Liver (tissue), 9 donors: Measurements from ENCODE around the gene FKBP14. TPM values are rescaled to one million over a fixed set of nuclear protein-coding genes. Genes with fewer than 3 reads are reported as not detected.

Experiments used
- DNase-seq: peaks from one replicate; pipeline ENCODE4 v3.0.0-alpha.2; 2017; ENCODE audit warnings: low spot score
- H3K27ac ChIP-seq, 2 donors: one replicate each; pipeline ENCODE4 v1.7.0; 2013; ENCODE audit warnings: inconsistent platforms in 2 of 2, low read length in 2 of 2, control low read depth in 1 of 2, low read depth in 1 of 2, mild to moderate bottlenecking in 1 of 2
- H3K27me3 ChIP-seq, 4 donors: one replicate each; pipeline versions ENCODE4 v1.6.1 to v1.7.0; 2013; ENCODE audit warnings: low read length in 3 of 4, inconsistent platforms in 1 of 4, mild to moderate bottlenecking in 1 of 4, moderate library complexity in 1 of 4; ENCODE audit not compliant: control insufficient read depth in 4 of 4, insufficient read depth in 4 of 4
- H3K36me3 ChIP-seq, 4 donors: one replicate each; pipeline versions ENCODE4 v1.6.1 to v1.7.0; 2013; ENCODE audit warnings: low read length in 3 of 4, mild to moderate bottlenecking in 3 of 4, low read depth in 1 of 4, moderate library complexity in 1 of 4; ENCODE audit not compliant: control insufficient read depth in 4 of 4, insufficient read depth in 3 of 4
- H3K4me1 ChIP-seq, 4 donors: one replicate each; pipeline versions ENCODE4 v1.6.1 to v1.7.0; 2013; ENCODE audit warnings: low read length in 3 of 4, mild to moderate bottlenecking in 3 of 4, moderate library complexity in 1 of 4; ENCODE audit not compliant: control insufficient read depth in 4 of 4, insufficient read depth in 4 of 4
- H3K4me3 ChIP-seq, 3 donors: one replicate each; pipeline versions ENCODE4 v1.6.1 to v1.7.0; 2013; ENCODE audit warnings: low read length in 3 of 3, control low read depth in 1 of 3, low read depth in 1 of 3, mild to moderate bottlenecking in 1 of 3
- H3K9ac ChIP-seq, 2 donors: one replicate each; pipeline ENCODE4 v1.7.0; 2013; ENCODE audit warnings: low read length in 2 of 2, mild to moderate bottlenecking in 2 of 2, moderate library complexity in 2 of 2, control low read depth in 1 of 2, low read depth in 1 of 2
- H3K9me3 ChIP-seq, 4 donors: one replicate each; pipeline versions ENCODE4 v1.6.1 to v1.7.0; 2013; ENCODE audit warnings: low read length in 3 of 4; ENCODE audit not compliant: control insufficient read depth in 4 of 4
- CTCF ChIP-seq: fragments of 150-350 bp; IDR thresholded peaks from 2 replicates; pipeline ENCODE4 v1.5.1; 2017; ENCODE audit warnings: improper control_type of control experiment, low read depth, low read length; ENCODE audit not compliant: missing input control
- EGR1 ChIP-seq, 2 donors: IDR thresholded peaks; 2 replicates each; pipeline ENCODE4 v1.6.1; 2016 to 2018; ENCODE audit warnings: antibody characterized with exemption in 2 of 2, low read depth in 2 of 2
- FOXA1 ChIP-seq: IDR thresholded peaks from 2 replicates; pipeline ENCODE4 v1.6.1; 2016; ENCODE audit warnings: antibody characterized with exemption
- FOXA2 ChIP-seq: IDR thresholded peaks from 2 replicates; pipeline ENCODE4 v1.6.1; 2016; ENCODE audit warnings: antibody characterized with exemption
- GABPA ChIP-seq, 2 donors: IDR thresholded peaks in 1 of 2; conservative IDR thresholded peaks in 1 of 2; 2 replicates each; pipeline ENCODE4 v1.6.1; 2016; ENCODE audit warnings: antibody characterized with exemption in 2 of 2, mild to moderate bottlenecking in 1 of 2, moderate library complexity in 1 of 2
- HNF4G ChIP-seq: IDR thresholded peaks from 2 replicates; pipeline ENCODE4 v1.6.1; 2016; ENCODE audit warnings: antibody characterized with exemption
- JUND ChIP-seq, 2 donors: IDR thresholded peaks; 2 replicates each; pipeline ENCODE4 v1.6.1; 2016; ENCODE audit warnings: antibody characterized with exemption in 2 of 2
- NR2F2 ChIP-seq: IDR thresholded peaks from 2 replicates; pipeline ENCODE4 v1.6.1; 2016; ENCODE audit warnings: antibody characterized with exemption
- RAD21 ChIP-seq, 2 donors: IDR thresholded peaks; 2 replicates each; pipeline ENCODE4 v1.6.1; 2016; ENCODE audit warnings: antibody characterized with exemption in 2 of 2, mild to moderate bottlenecking in 2 of 2
- REST ChIP-seq: IDR thresholded peaks from 2 replicates; pipeline ENCODE4 v1.6.1; 2016; ENCODE audit warnings: antibody characterized with exemption, mild to moderate bottlenecking
- SP1 ChIP-seq: IDR thresholded peaks from 2 replicates; pipeline ENCODE4 v1.6.1; 2018; ENCODE audit warnings: antibody characterized with exemption, mild to moderate bottlenecking
- TAF1 ChIP-seq: conservative IDR thresholded peaks from 2 replicates; pipeline ENCODE4 v1.6.1; 2016; ENCODE audit warnings: antibody characterized with exemption, mild to moderate bottlenecking
- YY1 ChIP-seq: IDR thresholded peaks from 2 replicates; pipeline ENCODE4 v1.6.1; 2016; ENCODE audit warnings: antibody characterized with exemption, mild to moderate bottlenecking
- ZBTB33 ChIP-seq: IDR thresholded peaks from 2 replicates; pipeline ENCODE4 v1.6.1; 2016; ENCODE audit warnings: antibody characterized with exemption
- WGBS: extraction: QIAGEN DNeasy Blood & Tissue Kit; methylation state at CpG from one replicate; pipeline ENCODE4 v1.1.7; 2013; 5-methylcytosine and 5-hydroxymethylcytosine counted together
- polyA plus RNA-seq, 2 donors: library from polyadenylated mRNA; stranded (reverse) in 1 of 2; unstranded in 1 of 2; fragments of 200-250 nt in 1 of 2; fragments of >200 nt in 1 of 2; fragmentation: Nextera tagmentation in 1 of 2; extraction: Ambion mirVana in 1 of 2; gene quantifications; one replicate each; pipeline versions ENCODE4 v1.2.1 to v1.2.3, GENCODE V29; 2013 to 2015
- total RNA-seq, 2 donors: library from RNA; depleted of rRNA; stranded (reverse); fragments of >200 nt; gene quantifications; one replicate each; pipeline ENCODE4 v1.2.3, GENCODE V29; 2014
- TF ChIP-seq, protein P1 (sequence below): IDR thresholded peaks from 2 replicates; pipeline ENCODE4 v1.6.1; 2016; ENCODE audit warnings: antibody characterized with exemption
- TF ChIP-seq, protein P2 (sequence below): IDR thresholded peaks from 2 replicates; pipeline ENCODE4 v1.6.1; 2016; ENCODE audit warnings: antibody characterized with exemption
- donor health status: healthy.
- donor health status: healthy.
- donor health status: healthy.
- donor health status: healthy.
- donor health status: healthy.

Gene FKBP14
- total and polyA plus RNA-seq, 4 donors = 2.6 to 6.1 (median 3.5) TPM

DNA sequence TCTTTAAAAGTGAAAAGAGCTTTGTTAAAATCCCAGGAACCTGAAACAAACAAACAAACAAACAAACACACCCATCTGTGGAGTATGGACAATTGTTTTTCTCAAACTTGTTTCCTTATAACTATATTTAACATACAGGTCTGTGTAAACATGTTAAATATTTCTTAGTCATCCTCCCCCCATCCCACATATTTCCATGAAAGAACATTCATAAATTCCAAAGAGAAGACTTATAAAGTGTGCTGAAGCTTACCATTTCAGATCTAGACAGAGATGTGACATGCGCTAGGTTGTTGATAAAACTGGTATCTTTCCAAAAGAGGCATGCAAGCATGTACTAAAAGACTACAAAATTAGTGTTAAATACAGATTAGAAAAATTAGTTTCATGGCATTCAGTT lies 6.5 kb downstream of the FKBP14 start:
- TF ChIP-seq SP1 (no peak), RAD21 (IDR thresholded peaks at IDR 0.05) (no peak), FOXA1 (no peak), FOXA2 (no peak), JUND (IDR thresholded peaks at IDR 0.05) (no peak), GABPA (IDR thresholded peaks at IDR 0.05 in 1 of 2, conservative IDR thresholded peaks at IDR 0.05 in 1 of 2) (no peak), HNF4G (no peak), ZBTB33 (no peak), REST (no peak), EGR1 (IDR thresholded peaks at IDR 0.05; ENCODE audit: low read depth in 2 of 2) (no peak), NR2F2 (no peak), YY1 (no peak), CTCF (no peak)
- TF ChIP-seq, protein P1, sequence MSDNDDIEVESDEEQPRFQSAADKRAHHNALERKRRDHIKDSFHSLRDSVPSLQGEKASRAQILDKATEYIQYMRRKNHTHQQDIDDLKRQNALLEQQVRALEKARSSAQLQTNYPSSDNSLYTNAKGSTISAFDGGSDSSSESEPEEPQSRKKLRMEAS = no peak
- TF ChIP-seq, protein P2, sequence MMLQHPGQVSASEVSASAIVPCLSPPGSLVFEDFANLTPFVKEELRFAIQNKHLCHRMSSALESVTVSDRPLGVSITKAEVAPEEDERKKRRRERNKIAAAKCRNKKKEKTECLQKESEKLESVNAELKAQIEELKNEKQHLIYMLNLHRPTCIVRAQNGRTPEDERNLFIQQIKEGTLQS = no peak
- Histone ChIP-seq H3K4me3 (no peak overlapping the region), H3K27me3 (no peaks in the 10 kb centered on the region), H3K36me3 (peaks cover 0 to 4% (median 0%) of the 10 kb centered on the region in 4 donors), H3K4me1 (peaks cover under 1 to 1% (median under 1%) of the 10 kb centered on the region in 4 donors), H3K9ac (no peak overlapping the region), H3K9me3 (no peaks in the 10 kb centered on the region), H3K27ac (no peak overlapping the region)
- no peak for DNase-seq
- WGBS = 97% methylated on average over 1 of the region's 1 CpG

DNA sequence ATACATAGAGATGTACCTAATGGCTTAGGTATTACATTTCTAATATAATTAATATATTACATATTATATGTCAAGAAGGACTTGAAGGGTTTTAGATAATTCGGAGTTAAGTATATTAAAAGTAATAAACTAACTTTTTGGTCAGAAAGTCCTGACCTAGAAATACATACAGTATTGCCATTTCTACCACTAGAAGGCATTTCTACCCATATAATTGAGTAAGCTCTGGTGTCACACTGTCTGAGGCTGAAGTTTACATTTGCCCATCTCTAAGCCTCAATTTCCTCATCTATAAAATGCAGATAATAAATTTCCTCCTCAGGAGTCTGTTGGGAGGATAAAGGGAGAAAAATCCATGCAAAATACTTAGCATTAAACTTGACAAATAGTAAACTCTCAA lies 7.1 kb downstream of the FKBP14 start:
- Histone ChIP-seq H3K36me3 (peaks cover 0 to 4% (median 0%) of the 10 kb centered on the region in 4 donors), H3K4me1 (no peaks in the 10 kb centered on the region), H3K27me3 (no peaks in the 10 kb centered on the region), H3K9me3 (no peaks in the 10 kb centered on the region), H3K9ac (no peak overlapping the region), H3K27ac (no peak overlapping the region), H3K4me3 (no peak overlapping the region)
- TF ChIP-seq RAD21 (IDR thresholded peaks at IDR 0.05) = no peak
- no peak for TF ChIP-seq GABPA (IDR thresholded peaks at IDR 0.05 in 1 of 2, conservative IDR thresholded peaks at IDR 0.05 in 1 of 2)
- TF ChIP-seq, protein P2 = no peak
- TF ChIP-seq NR2F2 = no peak
- TF ChIP-seq, protein P1 = no peak
- no peak for TF ChIP-seq TAF1
- no peak for TF ChIP-seq SP1
- no peak for TF ChIP-seq CTCF
- no peak for TF ChIP-seq ZBTB33
- no peak for TF ChIP-seq FOXA2
- no peak for TF ChIP-seq HNF4G
- TF ChIP-seq FOXA1 = no peak
- TF ChIP-seq YY1 = no peak
- no peak for DNase-seq
- 87% methylated on average over 1 of the region's 1 CpG for WGBS
